GM12875 (cell line): Measurements from ENCODE around the gene SNX22.

Experiments used
- H3K4me3 ChIP-seq: one replicate; pipeline ENCODE4 v1.5.1; 2011; ENCODE audit warnings: low read depth, low read length, control low read depth
- CTCF ChIP-seq: IDR thresholded peaks from 2 replicates; pipeline ENCODE4 v1.5.1; 2011; ENCODE audit warnings: low read depth, mild to moderate bottlenecking, control low read depth, inconsistent platforms, low read length, moderate library complexity, borderline replicate concordance; ENCODE audit not compliant: insufficient read depth

Gene SNX22

GRCh38 chr15:64163659-64164362 lies 12.3 kb downstream of the SNX22 start:
- H3K4me3 ChIP-seq = peak overlapping the region; percentile 58
- no peak for TF ChIP-seq CTCF

- TF ChIP-seq CTCF = no peak
Measured at GRCh38 chr15:64164436-64164835, 12.9 kb downstream of the SNX22 start.

GRCh38 chr15:64166102-64166890 lies 14.8 kb downstream of the SNX22 start:
- no peak overlapping the region for H3K4me3 ChIP-seq
- TF ChIP-seq CTCF = no peak

More at GRCh38 chr15:64164436-64164835, 12.9 kb downstream of the SNX22 start:
- H3K4me3 ChIP-seq = no peak overlapping the region

GRCh38 chr15:64180235-64180824 lies 28.8 kb downstream of the SNX22 start:
- TF ChIP-seq CTCF = no peak
- no peak overlapping the region for H3K4me3 ChIP-seq

- TF ChIP-seq CTCF = no peak
- H3K4me3 ChIP-seq = no peak overlapping the region
Measured at GRCh38 chr15:64182859-64183370, 31.4 kb downstream of the SNX22 start.

GRCh38 chr15:64185146-64185911 lies 33.8 kb downstream of the SNX22 start:
- TF ChIP-seq CTCF = no peak
- H3K4me3 ChIP-seq = no peak overlapping the region
